ENCODE results near the gene SLC25A21. TPM values are rescaled to one million over a fixed set of nuclear protein-coding genes. Genes with fewer than 3 reads are reported as not detected.
"Not testable (repeated sequence)": the region's sequence is repeated elsewhere in the genome, so short reads cannot be mapped to it uniquely, and the experiment has no call there.

The SLC25A21 gene
- total RNA-seq, 2 donors from 2014 or later, result not detected

DNA sequence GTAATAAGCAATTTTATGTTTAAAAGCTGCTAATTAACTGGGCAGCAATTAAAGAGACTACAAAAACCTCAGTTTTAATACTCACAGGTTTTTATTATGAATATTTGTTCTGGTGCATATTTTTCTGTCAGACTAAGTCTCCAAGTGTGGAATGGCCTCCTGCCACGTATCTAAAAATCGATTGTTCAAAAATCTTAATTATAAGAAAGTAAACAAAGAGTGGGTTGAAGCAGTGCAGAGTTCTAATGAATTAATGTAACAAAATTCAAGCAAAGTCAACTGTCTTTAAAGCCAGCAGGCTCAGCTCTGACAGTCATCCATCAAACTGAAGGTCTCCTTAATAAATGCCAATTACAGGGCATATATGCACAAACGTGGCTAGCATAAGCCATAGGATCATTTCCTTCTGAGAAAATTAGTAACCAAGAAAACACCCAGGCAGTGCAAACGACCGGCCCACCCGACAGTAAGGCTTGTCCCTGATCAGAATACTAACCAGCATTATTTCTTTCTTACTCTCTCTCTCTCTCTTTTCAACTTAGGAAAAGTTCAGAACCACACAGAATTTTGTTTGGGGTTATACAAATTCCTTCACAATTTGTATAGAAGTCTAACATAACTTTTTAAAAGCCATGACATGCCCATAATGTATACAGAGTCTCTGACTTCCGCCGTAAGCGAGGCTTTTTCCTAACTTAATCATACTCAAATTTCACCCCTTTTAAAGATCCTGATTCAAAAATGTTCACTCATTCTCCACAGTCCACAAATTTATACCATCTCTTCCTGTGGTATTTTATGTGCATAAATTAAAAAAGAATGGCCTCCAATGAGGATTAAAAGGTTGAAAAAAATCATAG lies 83.8 kb downstream of the SLC25A21 start:
- H3K36me3 Mint-ChIP-seq, result no peaks in the 10 kb centered on the region
- H3K27ac Mint-ChIP-seq, result no peak overlapping the region
- ATAC-seq (no peak), DNase-seq (ENCODE audit: low spot score in 2 of 2) (no peak)
- peaks cover 6% of the 10 kb centered on the region in 2 donors for H3K9me3 Mint-ChIP-seq

DNA sequence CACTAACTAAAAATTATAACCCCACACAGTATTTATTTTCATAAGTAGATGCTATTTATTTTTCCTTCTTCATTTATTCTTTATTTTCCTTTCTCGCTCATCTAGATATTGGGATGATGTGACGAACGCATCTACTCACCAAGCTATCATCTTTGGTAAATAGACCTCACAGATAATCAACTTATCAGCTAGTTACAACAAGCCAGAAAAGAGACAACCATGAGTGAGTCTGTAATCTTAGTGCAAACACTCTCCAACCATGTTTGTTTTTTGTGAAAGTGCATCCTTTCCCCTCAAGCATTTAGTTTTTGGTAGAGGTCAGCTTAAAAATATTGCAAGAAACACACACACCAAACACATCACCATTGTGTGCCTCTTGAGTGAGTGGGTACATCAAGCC lies 84.9 kb downstream of the SLC25A21 start:
- peaks cover 6 to 9% of the 10 kb centered on the region in 2 donors for H3K9me3 Mint-ChIP-seq
- no peak for DNase-seq (ENCODE audit: low spot score in 2 of 2)

DNA sequence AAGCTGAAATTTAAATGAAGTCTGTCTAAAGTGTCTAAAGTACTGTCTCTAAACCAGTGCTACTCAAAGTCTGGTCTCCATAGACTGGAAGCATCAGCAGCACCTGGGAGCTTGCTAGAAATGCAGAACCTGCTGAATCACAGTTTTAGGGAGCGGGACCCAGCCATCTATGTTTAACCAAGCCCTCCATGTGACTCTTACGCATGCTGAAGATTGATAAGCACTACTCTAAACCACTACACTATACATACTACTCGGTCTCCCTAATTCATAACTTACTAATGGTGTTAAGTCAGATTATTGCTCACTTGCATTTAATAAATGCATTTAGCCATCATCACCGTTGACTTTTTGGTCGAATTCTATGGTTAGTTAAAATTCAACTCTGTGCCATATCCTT lies 88.8 kb downstream of the SLC25A21 start:
- Mint-ChIP-seq H3K27ac (no peak overlapping the region), H3K36me3 (no peaks in the 10 kb centered on the region), H3K9me3 (peaks cover 13 to 15% of the 10 kb centered on the region in 2 donors)
- ATAC-seq (no peak), DNase-seq (ENCODE audit: low spot score in 2 of 2) (no peak)

More for the DNA sequence above, 84.9 kb downstream of the SLC25A21 start:
- ATAC-seq, result no peak
- Mint-ChIP-seq H3K27ac (no peak overlapping the region), H3K36me3 (no peaks in the 10 kb centered on the region)

DNA sequence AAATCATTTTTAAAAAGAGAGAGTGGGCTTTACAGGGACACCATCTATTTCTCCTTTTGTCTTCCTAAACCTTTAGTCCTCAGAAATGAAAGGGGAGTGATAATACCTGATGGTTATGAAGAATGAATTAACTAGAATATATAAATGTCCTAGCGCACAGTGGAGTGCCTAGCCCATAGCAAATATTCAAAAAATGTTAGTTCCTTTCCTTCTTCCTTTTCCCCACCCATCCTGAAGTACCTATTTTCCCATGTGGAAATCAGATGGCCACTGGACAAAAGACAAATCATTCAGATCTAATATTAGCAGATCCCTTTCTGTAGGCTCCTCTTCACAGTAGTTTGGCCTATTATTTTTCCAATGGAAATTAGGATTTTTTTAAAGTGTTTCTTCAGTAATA lies 90.0 kb downstream of the SLC25A21 start:
- H3K9me3 Mint-ChIP-seq, result peaks cover 13 to 15% of the 10 kb centered on the region in 2 donors
- H3K27ac Mint-ChIP-seq, result no peak overlapping the region
- ATAC-seq, result no peak
- DNase-seq (ENCODE audit: low spot score in 2 of 2), result no peak
- H3K36me3 Mint-ChIP-seq, result no peaks in the 10 kb centered on the region

DNA sequence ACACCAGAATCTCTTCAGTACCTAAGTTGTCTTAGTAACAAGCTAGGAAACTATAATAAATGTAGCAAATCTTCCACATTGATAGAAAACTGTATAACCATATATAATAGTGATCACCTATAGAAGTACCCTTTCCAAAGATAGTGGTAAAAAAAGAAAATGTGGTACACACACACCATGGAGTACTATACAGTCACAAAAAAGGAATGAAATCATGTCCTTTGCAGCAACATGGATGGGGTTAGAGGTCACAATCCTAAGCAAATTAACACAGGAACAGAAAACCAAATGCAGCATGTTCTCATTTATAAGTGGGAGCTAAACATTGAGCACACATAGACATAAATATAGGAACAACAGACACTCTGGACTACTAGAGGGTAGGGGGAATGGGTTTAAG lies 90.5 kb downstream of the SLC25A21 start:
- Mint-ChIP-seq H3K9me3 (peaks cover 13 to 19% of the 10 kb centered on the region in 2 donors), H3K27ac (no peak overlapping the region), H3K36me3 (no peaks in the 10 kb centered on the region)
- DNase-seq (ENCODE audit: low spot score in 2 of 2) (no peak), ATAC-seq (no peak)

DNA sequence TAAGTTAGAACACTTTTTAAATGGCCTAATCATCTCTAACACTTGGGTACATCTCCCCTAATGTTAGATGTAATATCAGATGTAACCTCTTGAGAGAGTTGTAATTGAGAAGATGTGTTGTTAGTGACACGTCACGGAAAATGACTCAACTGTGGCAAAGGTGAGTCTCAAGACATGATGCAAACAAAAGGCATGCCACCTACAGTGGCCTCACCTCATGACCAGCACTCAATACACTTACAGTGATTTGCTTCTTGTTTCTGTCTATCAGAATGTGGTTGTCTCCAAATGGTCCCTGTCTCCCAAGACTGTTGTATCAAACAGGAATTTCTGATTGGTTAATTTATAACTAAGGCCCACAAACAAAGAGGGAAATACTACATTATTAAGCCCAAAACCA lies 91.2 kb downstream of the SLC25A21 start:
- Mint-ChIP-seq H3K36me3 (no peaks in the 10 kb centered on the region), H3K9me3 (peaks cover 13 to 19% of the 10 kb centered on the region in 2 donors), H3K27ac (no peak overlapping the region)
- DNase-seq (ENCODE audit: low spot score in 2 of 2), result no peak
- no peak for ATAC-seq

DNA sequence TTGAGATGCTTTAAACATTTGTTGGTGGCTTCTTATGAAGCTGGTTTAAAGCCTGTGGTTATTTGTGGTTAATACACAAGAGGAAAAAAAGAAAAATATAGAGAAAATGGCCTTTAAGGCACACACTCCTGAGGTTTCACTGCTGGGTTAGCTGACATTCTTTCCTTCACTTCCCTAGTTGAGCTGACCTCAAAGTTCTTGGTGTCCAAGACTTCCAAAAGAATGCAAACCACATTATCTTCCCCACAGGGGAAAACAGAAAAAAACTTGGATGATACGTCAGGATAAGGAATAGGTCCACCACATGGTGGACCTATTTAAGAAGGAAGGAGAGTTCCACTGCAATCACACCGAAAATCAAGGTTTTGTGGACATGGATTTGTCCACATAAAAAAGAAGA lies 94.3 kb downstream of the SLC25A21 start:
- Mint-ChIP-seq H3K36me3 (no peaks in the 10 kb centered on the region), H3K9me3 (peaks cover 10 to 14% of the 10 kb centered on the region in 2 donors), H3K27ac (no peak overlapping the region)
- ATAC-seq, result no peak
- no peak for DNase-seq (ENCODE audit: low spot score in 2 of 2)

DNA sequence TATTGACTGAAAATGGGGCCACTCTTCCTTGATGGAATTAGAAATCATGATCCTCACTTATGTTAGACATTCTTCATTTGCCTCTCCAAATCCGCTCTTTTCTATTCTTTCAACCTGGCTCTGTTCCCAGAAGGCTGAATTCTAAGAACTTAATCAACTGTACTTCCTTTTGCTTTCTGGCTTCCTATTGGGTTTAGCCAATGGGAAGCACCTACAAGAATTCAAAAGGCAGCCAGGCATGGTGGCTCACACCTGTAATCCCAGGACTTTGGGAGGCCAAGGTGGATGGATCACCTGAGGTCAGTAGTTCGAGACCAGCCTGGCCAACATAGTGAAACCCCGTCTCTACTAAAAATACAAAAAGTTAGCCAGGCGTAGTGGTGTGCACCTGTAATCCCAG lies 98.1 kb downstream of the SLC25A21 start:
- not testable (repeated sequence) for H3K9me3 Mint-ChIP-seq, ATAC-seq

DNA sequence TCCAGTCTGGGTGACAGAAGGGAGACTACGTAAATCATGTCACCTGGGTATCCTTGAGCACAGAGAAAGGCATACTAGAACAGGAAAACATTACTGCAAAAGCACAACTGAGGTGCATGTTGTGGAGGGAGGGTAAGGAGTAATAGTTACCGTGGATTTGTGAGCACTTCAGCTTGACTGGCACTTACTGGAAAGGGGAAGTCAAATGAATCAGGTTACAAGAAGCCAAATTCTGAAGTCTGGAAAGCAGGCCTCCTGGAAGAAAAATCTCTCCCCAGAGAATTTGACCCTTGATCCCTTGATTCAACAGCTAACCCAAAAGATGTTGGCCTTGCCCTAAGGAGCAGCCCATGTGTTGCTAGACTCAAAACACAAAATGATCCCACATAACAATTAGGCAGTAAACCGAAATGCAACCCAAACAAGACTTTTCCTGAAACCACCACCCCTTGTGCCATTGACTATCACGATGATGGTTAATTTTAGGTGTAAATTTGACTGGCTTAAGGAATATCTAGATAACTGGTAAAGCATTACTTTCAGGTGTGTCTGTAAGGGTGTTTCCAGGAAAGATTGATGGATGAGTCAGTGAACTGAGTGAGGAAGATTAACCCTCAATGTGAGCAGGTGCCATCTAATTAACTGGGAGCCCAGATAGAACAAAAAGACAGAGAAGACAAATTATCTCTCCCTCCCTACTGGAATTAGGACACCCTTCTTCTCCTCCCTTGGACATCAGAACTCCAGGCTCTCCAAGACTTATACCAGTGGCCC lies 108.8 kb downstream of the SLC25A21 start:
- H3K27ac Mint-ChIP-seq, result no peak overlapping the region
- peaks cover 6 to 18% of the 10 kb centered on the region in 2 donors for H3K9me3 Mint-ChIP-seq
- H3K36me3 Mint-ChIP-seq, result no peaks in the 10 kb centered on the region
- ATAC-seq, result no peak
- no peak for DNase-seq (ENCODE audit: low spot score in 2 of 2)

More for the DNA sequence above, 98.1 kb downstream of the SLC25A21 start:
- not testable (repeated sequence) for DNase-seq (ENCODE audit: low spot score in 2 of 2); H3K36me3 Mint-ChIP-seq; H3K27ac Mint-ChIP-seq

DNA sequence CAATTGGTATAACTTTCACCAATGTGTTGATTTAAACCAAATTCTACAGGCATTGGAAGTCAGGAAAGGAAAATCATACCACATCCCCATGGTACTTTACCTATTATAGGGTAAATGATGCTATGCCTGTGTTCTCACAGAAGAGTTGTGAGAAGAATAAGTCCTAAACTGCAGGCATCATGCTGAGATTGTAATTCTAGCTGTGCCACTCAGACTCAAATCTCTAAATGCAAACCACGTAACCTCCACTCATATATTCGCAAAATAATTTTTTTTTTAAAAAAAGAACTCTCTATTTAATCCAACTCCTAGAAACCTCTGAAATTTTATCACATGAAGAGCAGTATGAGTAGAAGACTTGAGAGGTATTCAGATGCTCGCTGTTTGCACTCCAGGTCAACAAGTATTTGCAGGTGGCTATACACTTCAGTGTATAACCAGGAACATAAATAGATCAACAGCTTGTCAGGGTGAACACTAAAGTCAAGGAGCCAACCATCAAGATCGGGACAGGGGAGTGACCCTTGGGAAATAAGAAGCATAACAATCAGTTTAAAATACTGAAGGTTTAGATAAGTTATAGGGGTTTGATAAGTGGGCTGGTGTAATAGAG lies 110.1 kb downstream of the SLC25A21 start:
- Mint-ChIP-seq H3K27ac (no peak overlapping the region), H3K36me3 (no peaks in the 10 kb centered on the region), H3K9me3 (peaks cover 6 to 18% of the 10 kb centered on the region in 2 donors)
- DNase-seq (ENCODE audit: low spot score in 2 of 2) (no peak), ATAC-seq (no peak)

DNA sequence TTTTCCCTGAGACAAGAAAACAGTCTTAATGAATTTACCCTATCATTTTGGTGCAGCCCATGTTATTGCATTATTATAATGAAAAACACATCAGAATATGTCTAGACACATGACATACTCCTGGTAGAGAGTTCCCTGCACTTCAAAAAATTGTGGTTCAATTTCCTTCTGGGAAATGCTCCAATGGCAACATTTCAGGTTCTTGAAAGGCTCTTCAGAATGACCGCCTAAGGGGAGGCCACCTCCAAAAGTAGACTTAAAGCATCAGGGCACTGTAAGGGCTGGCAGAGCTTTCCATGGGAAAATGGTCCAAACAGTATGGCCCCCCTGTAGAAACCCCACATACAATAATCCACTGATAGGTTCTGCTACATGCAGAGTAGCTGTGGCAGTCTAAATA lies 110.7 kb downstream of the SLC25A21 start:
- H3K9me3 Mint-ChIP-seq, result peaks cover 6 to 16% of the 10 kb centered on the region in 2 donors
- DNase-seq (ENCODE audit: low spot score in 2 of 2) (no peak), ATAC-seq (no peak)
- H3K36me3 Mint-ChIP-seq, result no peaks in the 10 kb centered on the region
- H3K27ac Mint-ChIP-seq, result no peak overlapping the region

DNA sequence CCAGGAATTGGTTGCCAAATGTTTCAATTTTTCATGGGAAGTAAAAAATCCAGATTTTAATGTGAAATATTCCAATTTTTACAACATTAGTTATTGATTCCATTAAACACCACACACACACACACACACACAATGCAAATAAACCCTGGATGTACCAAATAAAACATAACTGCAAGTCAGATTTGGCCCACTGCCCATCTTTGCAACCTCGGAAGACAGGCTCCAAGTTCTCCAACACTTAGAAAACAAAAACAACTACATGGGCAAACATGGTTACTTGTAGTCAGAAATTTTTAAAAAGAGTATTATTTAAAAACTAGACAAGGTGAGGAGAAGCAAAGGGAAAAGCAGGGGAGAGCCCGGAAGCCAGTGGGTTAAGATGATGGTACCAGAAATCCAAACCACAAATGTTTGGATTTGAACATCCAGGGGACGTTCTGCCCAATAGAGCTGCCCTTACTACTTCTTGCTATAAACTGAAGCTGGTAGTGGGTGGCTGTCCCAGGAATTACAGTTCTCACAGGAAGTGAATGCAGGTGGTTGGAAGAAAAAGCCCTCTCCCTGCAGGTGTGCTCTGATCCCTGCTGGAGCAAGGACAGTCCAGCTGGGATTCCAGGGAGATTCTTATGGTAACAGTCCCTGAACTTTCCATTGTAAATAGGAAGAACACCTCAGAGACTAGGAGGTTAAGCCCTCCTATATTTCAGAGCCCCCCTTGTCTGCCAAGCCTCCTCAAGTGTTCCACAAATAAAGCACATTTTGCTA lies 111.7 kb downstream of the SLC25A21 start:
- Mint-ChIP-seq H3K27ac (no peak overlapping the region), H3K36me3 (no peaks in the 10 kb centered on the region), H3K9me3 (peaks cover 9 to 19% of the 10 kb centered on the region in 2 donors)
- ATAC-seq, result no peak
- DNase-seq (ENCODE audit: low spot score in 2 of 2), result no peak

DNA sequence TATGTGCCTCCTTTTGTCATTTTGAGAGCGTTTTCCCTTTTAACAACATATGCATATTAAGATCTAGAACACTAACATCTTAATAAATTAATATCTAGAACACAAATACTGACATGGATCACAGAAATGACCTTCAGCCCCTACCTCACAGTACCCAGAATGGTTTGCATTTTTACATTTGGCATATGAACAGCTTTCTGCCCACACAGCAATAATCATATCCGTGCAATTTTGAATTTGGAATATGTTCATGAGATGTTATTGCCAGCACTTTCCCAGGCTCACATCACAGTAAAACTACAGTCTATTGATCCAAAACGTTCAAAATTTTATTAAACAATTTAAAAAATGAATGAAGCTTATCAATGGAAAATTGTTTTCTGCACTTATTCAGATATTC lies 114.6 kb downstream of the SLC25A21 start:
- DNase-seq (ENCODE audit: low spot score in 2 of 2) (no peak), ATAC-seq (no peak)
- no peaks in the 10 kb centered on the region for H3K36me3 Mint-ChIP-seq
- H3K9me3 Mint-ChIP-seq, result peaks cover 17 to 24% of the 10 kb centered on the region in 2 donors
- no peak overlapping the region for H3K27ac Mint-ChIP-seq

DNA sequence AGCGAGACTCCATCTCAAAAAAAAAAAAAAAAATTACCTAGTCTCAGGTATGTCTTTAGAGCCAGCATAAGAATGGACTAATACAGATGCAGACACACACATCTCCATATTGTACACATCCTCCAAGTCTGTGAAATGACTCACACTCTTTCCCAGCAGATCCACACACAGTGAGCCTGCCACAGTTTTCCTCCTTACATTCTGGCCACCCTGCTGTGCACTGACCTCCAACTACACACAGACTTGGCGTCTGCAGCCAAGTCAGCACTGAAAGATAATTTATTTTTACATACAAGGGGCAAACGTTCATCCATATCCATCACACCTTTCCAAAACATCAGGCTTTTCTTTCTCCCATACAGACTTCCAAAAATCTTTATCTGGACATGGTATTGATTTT lies 115.9 kb downstream of the SLC25A21 start:
- no peak for ATAC-seq
- no peak overlapping the region for H3K27ac Mint-ChIP-seq
- DNase-seq (ENCODE audit: low spot score in 2 of 2), result no peak
- no peaks in the 10 kb centered on the region for H3K36me3 Mint-ChIP-seq
- peaks cover 12 to 19% of the 10 kb centered on the region in 2 donors for H3K9me3 Mint-ChIP-seq

DNA sequence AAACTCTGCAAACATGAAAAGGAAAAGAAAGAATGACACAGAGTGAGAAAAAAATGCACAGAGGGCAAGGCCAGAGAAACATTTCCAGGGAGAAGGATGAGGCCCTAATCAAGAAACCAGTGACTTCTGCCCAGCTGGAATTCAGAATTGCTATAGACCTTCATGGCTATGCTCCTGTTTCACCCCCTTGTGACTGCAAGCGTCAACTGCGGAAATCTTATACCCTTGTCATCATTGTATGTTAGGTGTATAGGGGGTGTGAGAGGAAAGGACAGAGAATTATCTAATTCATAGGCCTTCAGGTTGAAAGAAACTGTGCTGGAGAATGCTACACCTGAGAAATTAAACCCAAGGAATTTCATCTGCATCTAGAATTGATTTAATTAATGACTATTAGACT lies 117.5 kb downstream of the SLC25A21 start:
- ATAC-seq (no peak), DNase-seq (ENCODE audit: low spot score in 2 of 2) (no peak)
- Mint-ChIP-seq H3K27ac (no peak overlapping the region), H3K36me3 (no peaks in the 10 kb centered on the region), H3K9me3 (peaks cover 12 to 19% of the 10 kb centered on the region in 2 donors)

DNA sequence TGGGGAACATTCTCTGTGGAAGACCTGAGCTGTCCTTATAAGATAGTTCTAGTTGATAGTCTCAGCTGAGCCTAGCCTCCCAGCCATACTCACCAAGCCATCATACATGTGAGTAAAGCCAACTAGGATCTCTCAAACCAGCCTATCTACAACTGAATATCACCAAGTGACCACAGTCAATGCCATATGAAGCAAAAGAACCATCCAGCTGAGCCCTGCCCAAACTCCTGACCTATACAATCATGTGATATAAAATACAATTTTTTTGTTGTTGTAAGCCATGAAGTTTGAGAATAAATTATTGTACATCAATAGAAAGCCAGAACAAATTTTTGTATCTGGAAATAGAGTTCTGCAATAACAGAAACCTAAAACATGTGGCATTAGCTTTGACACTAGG lies 118.3 kb downstream of the SLC25A21 start:
- DNase-seq (ENCODE audit: low spot score in 2 of 2) (no peak), ATAC-seq (no peak)
- Mint-ChIP-seq H3K36me3 (no peaks in the 10 kb centered on the region), H3K27ac (no peak overlapping the region), H3K9me3 (peaks cover 12 to 19% of the 10 kb centered on the region in 2 donors)
